CD14-positive monocyte (primary cell): ENCODE results near the gene CFAP206. TPM values are rescaled to one million over a fixed set of nuclear protein-coding genes. Genes with fewer than 3 reads are reported as not detected.

ENCODE experiments used
- DNase-seq, 3 donors: peaks; one replicate each; pipeline ENCODE4 v3.0.0-alpha.2; 2011 to 2022
- H2AFZ ChIP-seq: 2 replicates; pipeline ENCODE4 v1.6.0; 2012; ENCODE audit warnings: mild to moderate bottlenecking, low read depth, low read length, inconsistent platforms; ENCODE audit not compliant: insufficient read depth, poor library complexity, severe bottlenecking
- H3K27ac ChIP-seq, 2 donors: 1 replicate in 1 of 2; 2 replicates in 1 of 2; pipeline ENCODE4 v1.5.1; 2012 to 2013; ENCODE audit warnings: low read length in 2 of 2, control low read depth in 1 of 2, inconsistent platforms in 1 of 2, low read depth in 1 of 2, mild to moderate bottlenecking in 1 of 2
- H3K27me3 ChIP-seq, 2 donors: one replicate each; pipeline versions ENCODE4 v1.6.0 to v1.6.1; 2011 to 2013; ENCODE audit warnings: low read length in 2 of 2; ENCODE audit not compliant: control insufficient read depth in 2 of 2, insufficient read depth in 2 of 2
- H3K36me3 ChIP-seq, 2 donors: replicated peaks in 1 of 2; 1 replicate in 1 of 2; 2 replicates in 1 of 2; pipeline versions ENCODE4 v1.5.1 to v1.6.1; 2012 to 2013; ENCODE audit warnings: low read length in 2 of 2, control low read depth in 1 of 2, inconsistent platforms in 1 of 2, mild to moderate bottlenecking in 1 of 2; ENCODE audit not compliant: insufficient read depth in 2 of 2, control insufficient read depth in 1 of 2
- H3K4me1 ChIP-seq, 2 donors: 1 replicate in 1 of 2; 2 replicates in 1 of 2; pipeline versions ENCODE4 v1.5.1 to v1.6.1; 2012 to 2013; ENCODE audit warnings: low read length in 2 of 2, control low read depth in 1 of 2, inconsistent platforms in 1 of 2, mild to moderate bottlenecking in 1 of 2, moderate library complexity in 1 of 2; ENCODE audit not compliant: insufficient read depth in 2 of 2, control insufficient read depth in 1 of 2
- H3K4me2 ChIP-seq: replicated peaks from 2 replicates; pipeline ENCODE3; 2012; ENCODE audit warnings: low read length, moderate library complexity, mild to moderate bottlenecking; ENCODE audit not compliant: poor library complexity, severe bottlenecking; ENCODE audit errors: extremely low read depth
- H3K4me3 ChIP-seq, 3 experiments: fragments of 200-600 bp in 1 of 3; sonication (generic) in 1 of 3; replicated peaks in 1 of 3; 1 replicate in 2 of 3; 2 replicates in 1 of 3; pipeline ENCODE4 v1.5.1; 2011 to 2013; ENCODE audit warnings: low read length in 3 of 3, mild to moderate bottlenecking in 3 of 3, control low read depth in 2 of 3, low read depth in 2 of 3, inconsistent platforms in 1 of 3, moderate library complexity in 1 of 3
- H3K79me2 ChIP-seq: 2 replicates; pipeline ENCODE4 v1.6.0; 2012; ENCODE audit warnings: mild to moderate bottlenecking, control low read depth, inconsistent platforms, low read length, moderate library complexity; ENCODE audit not compliant: insufficient read depth
- H3K9ac ChIP-seq: 2 replicates; pipeline ENCODE4 v1.6.0; 2017; ENCODE audit warnings: low read length, mild to moderate bottlenecking; ENCODE audit not compliant: insufficient read depth, poor library complexity, severe bottlenecking
- H3K9me3 ChIP-seq, 2 donors: replicated peaks in 1 of 2; 1 replicate in 1 of 2; 2 replicates in 1 of 2; pipeline versions ENCODE4 v1.5.1 to v1.6.1; 2012 to 2013; ENCODE audit warnings: low read length in 2 of 2, control low read depth in 1 of 2; ENCODE audit not compliant: control insufficient read depth in 1 of 2, insufficient read depth in 1 of 2
- H4K20me1 ChIP-seq: 2 replicates; pipeline ENCODE4 v1.6.0; 2012; ENCODE audit warnings: mild to moderate bottlenecking, low read length, control low read depth, moderate library complexity; ENCODE audit not compliant: insufficient read depth
- H3K27ac Mint-ChIP-seq, 7 donors: one replicate each; pipeline ENCODE4 v1.8.0; 2020; ENCODE audit warnings: mild to moderate bottlenecking in 7 of 7, mixed read lengths in 7 of 7, moderate library complexity in 6 of 7, inconsistent platforms in 2 of 7
- H3K27me3 Mint-ChIP-seq, 3 donors: one replicate each; pipeline ENCODE4 v1.8.0; 2021 to 2022; ENCODE audit warnings: low read depth in 3 of 3, mild to moderate bottlenecking in 3 of 3, mixed read lengths in 3 of 3, moderate library complexity in 3 of 3, inconsistent platforms in 1 of 3
- H3K36me3 Mint-ChIP-seq, 2 donors: one replicate each; pipeline ENCODE4 v1.8.0; 2020; ENCODE audit warnings: mixed read lengths in 2 of 2, inconsistent platforms in 1 of 2, mild to moderate bottlenecking in 1 of 2
- H3K4me1 Mint-ChIP-seq: one replicate; pipeline ENCODE4 v1.8.0; 2020; ENCODE audit warnings: mild to moderate bottlenecking, mixed read lengths
- H3K4me3 Mint-ChIP-seq, 2 donors: one replicate each; pipeline ENCODE4 v1.8.0; 2020; ENCODE audit warnings: mild to moderate bottlenecking in 2 of 2, mixed read lengths in 2 of 2, moderate library complexity in 1 of 2
- H3K9me3 Mint-ChIP-seq, 7 donors: one replicate each; pipeline ENCODE4 v1.8.0; 2020 to 2022; ENCODE audit warnings: mixed read lengths in 7 of 7, mild to moderate bottlenecking in 6 of 7, moderate library complexity in 6 of 7, inconsistent platforms in 2 of 7
- WGBS: methylation state at CpG from one replicate; pipeline ENCODE4 v1.1.5; 2013; ENCODE audit warnings: missing lambda C conversion rate; ENCODE audit not compliant: insufficient coverage; 5-methylcytosine and 5-hydroxymethylcytosine counted together
- intact Hi-C, 2 donors: fragments of 100-400 bp; cut with micrococcal nuclease; formaldehyde crosslinking; loops; one replicate each; pipeline versions ENCODE4 v1.15.0 to v1.15.1; 2023
- polyA plus RNA-seq, 3 donors: library from polyadenylated mRNA; depleted of rRNA in 1 of 3; unstranded in 2 of 3; stranded (reverse) in 1 of 3; fragments of 300-500 nt in 2 of 3; fragments of >200 nt in 1 of 3; fragmentation: Illumina TruSeq in 2 of 3; gene quantifications; 1 replicate in 2 of 3; 2 replicates in 1 of 3; pipeline ENCODE4 v1.2.3, GENCODE V29; 2012 to 2021
- TF ChIP-seq, protein P1 (sequence below): fragments of 200-600 bp; IDR thresholded peaks from one replicate; pipeline ENCODE4 v1.8.0; 2022; ENCODE audit warnings: antibody characterized with exemption, mild to moderate bottlenecking

Gene CFAP206
- polyA plus RNA-seq, 3 donors = not detected

DNA sequence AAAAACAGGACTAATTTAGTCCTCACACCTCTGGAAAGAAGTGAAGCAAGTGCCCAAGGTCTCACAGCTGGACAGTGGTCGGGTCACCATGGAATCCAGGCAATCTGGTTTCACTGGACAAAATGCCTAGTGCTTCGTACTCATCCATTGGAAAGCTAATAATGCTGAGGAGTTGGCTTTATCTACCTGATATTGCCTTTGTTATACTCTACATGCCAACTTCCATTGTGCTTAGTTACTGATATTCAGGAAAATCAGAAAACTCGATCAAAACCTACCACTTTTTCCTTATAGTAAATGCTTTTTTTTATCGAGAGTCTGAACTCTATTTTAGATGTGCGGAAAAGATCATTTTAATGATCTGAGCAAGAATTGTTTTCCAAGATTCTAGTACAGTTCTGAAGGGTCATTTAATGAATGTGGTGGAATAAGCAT is 966 bp downstream of the CFAP206 start:
- TF ChIP-seq, protein P1, sequence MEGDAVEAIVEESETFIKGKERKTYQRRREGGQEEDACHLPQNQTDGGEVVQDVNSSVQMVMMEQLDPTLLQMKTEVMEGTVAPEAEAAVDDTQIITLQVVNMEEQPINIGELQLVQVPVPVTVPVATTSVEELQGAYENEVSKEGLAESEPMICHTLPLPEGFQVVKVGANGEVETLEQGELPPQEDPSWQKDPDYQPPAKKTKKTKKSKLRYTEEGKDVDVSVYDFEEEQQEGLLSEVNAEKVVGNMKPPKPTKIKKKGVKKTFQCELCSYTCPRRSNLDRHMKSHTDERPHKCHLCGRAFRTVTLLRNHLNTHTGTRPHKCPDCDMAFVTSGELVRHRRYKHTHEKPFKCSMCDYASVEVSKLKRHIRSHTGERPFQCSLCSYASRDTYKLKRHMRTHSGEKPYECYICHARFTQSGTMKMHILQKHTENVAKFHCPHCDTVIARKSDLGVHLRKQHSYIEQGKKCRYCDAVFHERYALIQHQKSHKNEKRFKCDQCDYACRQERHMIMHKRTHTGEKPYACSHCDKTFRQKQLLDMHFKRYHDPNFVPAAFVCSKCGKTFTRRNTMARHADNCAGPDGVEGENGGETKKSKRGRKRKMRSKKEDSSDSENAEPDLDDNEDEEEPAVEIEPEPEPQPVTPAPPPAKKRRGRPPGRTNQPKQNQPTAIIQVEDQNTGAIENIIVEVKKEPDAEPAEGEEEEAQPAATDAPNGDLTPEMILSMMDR = no peak
- intact Hi-C loops = loop anchor here in 1 of 2 donors (5.0 kb wide), 1 partner anchor 1731 kb away; no protein-coding TSS in a partner anchor
- peak overlapping the region; percentile 88 to 91 (median 89) for H3K4me3 ChIP-seq
- no CpG with 5 or more reads among the region's 5 CpGs for WGBS
- peak overlapping the region; percentile 49 to 64 for H3K27ac ChIP-seq
- H3K4me2 ChIP-seq = peak overlapping the region; percentile 85
- Mint-ChIP-seq H3K27me3 (peaks cover 4 to 13% (median 9%) of the 10 kb centered on the region in 3 donors), H3K4me3 (peak overlapping the region; percentile 85 to 91), H3K9me3 (peaks cover 0 to 2% (median 0%) of the 10 kb centered on the region in 7 donors), H3K4me1 (peaks cover 18% of the 10 kb centered on the region), H3K27ac (peak overlapping the region in 5 of 7 donors; percentile 50 to 80 (median 72)), H3K36me3 (no peaks in the 10 kb centered on the region)
- peaks cover 0 to 2% of the 10 kb centered on the region in 2 donors for H3K27me3 ChIP-seq
- no peaks in the 10 kb centered on the region for H3K79me2 ChIP-seq
- H4K20me1 ChIP-seq = no peaks in the 10 kb centered on the region
- H3K4me1 ChIP-seq = peaks cover 12 to 17% of the 10 kb centered on the region in 2 donors
- H3K9ac ChIP-seq = peak overlapping the region; percentile 53
- no peaks in the 10 kb centered on the region for H3K9me3 ChIP-seq
- H3K36me3 ChIP-seq = no peaks in the 10 kb centered on the region
- peak overlapping the region; percentile 97 for H2AFZ ChIP-seq
- no peak for DNase-seq

DNA sequence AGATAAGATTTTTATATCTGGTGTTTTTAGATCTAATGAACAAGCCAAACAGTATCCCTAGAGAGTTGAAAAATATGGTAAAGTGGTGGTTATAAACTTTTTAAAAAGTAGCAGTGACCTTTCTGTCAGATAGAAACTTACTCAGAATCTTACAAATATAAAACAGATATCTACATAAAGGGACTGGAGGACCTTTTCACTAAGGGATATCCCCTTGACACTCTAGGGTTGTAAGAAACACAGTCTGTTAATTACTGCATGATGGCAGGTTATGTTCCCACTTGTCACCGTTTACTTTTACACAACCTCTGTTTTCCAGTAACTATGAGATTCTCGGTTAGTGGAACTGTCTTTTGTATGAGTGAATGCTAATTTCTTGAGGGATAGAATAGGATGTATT is 11.5 kb downstream of the CFAP206 start:
- Histone ChIP-seq H2AFZ (no peak overlapping the region), H3K9ac (no peak overlapping the region), H3K79me2 (no peaks in the 10 kb centered on the region), H3K36me3 (no peaks in the 10 kb centered on the region), H3K9me3 (no peaks in the 10 kb centered on the region), H4K20me1 (no peaks in the 10 kb centered on the region), H3K27ac (no peak overlapping the region), H3K4me2 (no peak overlapping the region), H3K4me1 (no peaks in the 10 kb centered on the region), H3K4me3 (no peak overlapping the region), H3K27me3 (peaks cover 3 to 4% of the 10 kb centered on the region in 2 donors)
- no CpG with 5 or more reads among the region's 2 CpGs for WGBS
- Mint-ChIP-seq H3K36me3 (no peaks in the 10 kb centered on the region), H3K27me3 (peaks cover 3 to 4% (median 4%) of the 10 kb centered on the region in 3 donors), H3K4me1 (no peaks in the 10 kb centered on the region), H3K27ac (no peak overlapping the region), H3K4me3 (no peak overlapping the region), H3K9me3 (peaks cover 0 to 2% (median 0%) of the 10 kb centered on the region in 7 donors)
- intact Hi-C loops = no loop called here
- TF ChIP-seq, protein P1 = no peak
- DNase-seq = no peak
